ENCODE data around the gene GPR84. TPM values are rescaled to one million over a fixed set of nuclear protein-coding genes. Genes with fewer than 3 reads are reported as not detected.

GPR84 gene
- total and polyA plus RNA-seq, 2 of the 13 experiments (the other 11 are each of a cell fraction or from before 2014, with no cell fraction given): not detected

- TF ChIP-seq ZNF839 (CRISPR knock-in tag; IDR thresholded peaks at IDR 0.05; ENCODE audit: borderline replicate concordance): no peak
- TF ChIP-seq MEF2D (CRISPR knock-in tag; IDR thresholded peaks at IDR 0.05): no peak
- no peak for TF ChIP-seq TARDBP (CRISPR knock-in tag; IDR thresholded peaks at IDR 0.05)
- TF ChIP-seq ZNF230 (CRISPR knock-in tag; IDR thresholded peaks at IDR 0.05): no peak
- TF ChIP-seq ZFP36 (IDR thresholded peaks at IDR 0.05; ENCODE audit: borderline replicate concordance, low read depth, low read length, partially characterized antibody): no peak
- 0 out of 2 replicates have a peak, but pooled peaks have one; percentile 34 for TF ChIP-seq FOXO4 (CRISPR knock-in tag; conservative IDR thresholded peaks at IDR 0.05)
- no peak for TF ChIP-seq RFXAP (CRISPR knock-in tag; IDR thresholded peaks at IDR 0.05; ENCODE audit: borderline replicate concordance)
- no peak for TF ChIP-seq ZFP36L2 (CRISPR knock-in tag; IDR thresholded peaks at IDR 0.05)
- no peak for TF ChIP-seq SIN3B (IDR thresholded peaks at IDR 0.05; ENCODE audit: low read length)
- TF ChIP-seq ZC3H4 (CRISPR knock-in tag; IDR thresholded peaks at IDR 0.05; ENCODE audit: borderline replicate concordance): no peak
- no peak for TF ChIP-seq ZNF350 (CRISPR knock-in tag; IDR thresholded peaks at IDR 0.05; ENCODE audit: borderline replicate concordance, low read depth)
- no peak for TF ChIP-seq MED13 (CRISPR knock-in tag; IDR thresholded peaks at IDR 0.05)
- no peak for TF ChIP-seq ZNF781 (CRISPR knock-in tag; IDR thresholded peaks at IDR 0.05; ENCODE audit: borderline replicate concordance, not compliant biosample characterization)
- TF ChIP-seq ZBTB46 (CRISPR knock-in tag; IDR thresholded peaks at IDR 0.05; ENCODE audit: borderline replicate concordance): no peak
- TF ChIP-seq SMARCE1 (IDR thresholded peaks at IDR 0.05; ENCODE audit: borderline replicate concordance): no peak
- no peak for TF ChIP-seq ZBTB26 (CRISPR knock-in tag; IDR thresholded peaks at IDR 0.05; ENCODE audit: borderline replicate concordance)
- TF ChIP-seq ELK4 (CRISPR knock-in tag; IDR thresholded peaks at IDR 0.05; ENCODE audit: borderline replicate concordance): no peak
- no peak for TF ChIP-seq KLF11 (CRISPR knock-in tag; IDR thresholded peaks at IDR 0.05)
- TF ChIP-seq ZBTB49 (CRISPR knock-in tag; IDR thresholded peaks at IDR 0.05; ENCODE audit: borderline replicate concordance): no peak
- no peak for TF ChIP-seq PHB2 (IDR thresholded peaks at IDR 0.05; ENCODE audit: partially characterized antibody)
- TF ChIP-seq ZNF737 (CRISPR knock-in tag; IDR thresholded peaks at IDR 0.05; ENCODE audit: borderline replicate concordance): no peak
These were observed 35.5 kb downstream of the GPR84 start (continued) for GRCh38 chr12:54328595-54329337.
